ENCODE results near the gene SMAD7. TPM values are rescaled to one million over a fixed set of nuclear protein-coding genes. Genes with fewer than 3 reads are reported as not detected.

The SMAD7 gene
- total RNA-seq, 1 donor from 2014 or later, result 53.6 TPM

DNA sequence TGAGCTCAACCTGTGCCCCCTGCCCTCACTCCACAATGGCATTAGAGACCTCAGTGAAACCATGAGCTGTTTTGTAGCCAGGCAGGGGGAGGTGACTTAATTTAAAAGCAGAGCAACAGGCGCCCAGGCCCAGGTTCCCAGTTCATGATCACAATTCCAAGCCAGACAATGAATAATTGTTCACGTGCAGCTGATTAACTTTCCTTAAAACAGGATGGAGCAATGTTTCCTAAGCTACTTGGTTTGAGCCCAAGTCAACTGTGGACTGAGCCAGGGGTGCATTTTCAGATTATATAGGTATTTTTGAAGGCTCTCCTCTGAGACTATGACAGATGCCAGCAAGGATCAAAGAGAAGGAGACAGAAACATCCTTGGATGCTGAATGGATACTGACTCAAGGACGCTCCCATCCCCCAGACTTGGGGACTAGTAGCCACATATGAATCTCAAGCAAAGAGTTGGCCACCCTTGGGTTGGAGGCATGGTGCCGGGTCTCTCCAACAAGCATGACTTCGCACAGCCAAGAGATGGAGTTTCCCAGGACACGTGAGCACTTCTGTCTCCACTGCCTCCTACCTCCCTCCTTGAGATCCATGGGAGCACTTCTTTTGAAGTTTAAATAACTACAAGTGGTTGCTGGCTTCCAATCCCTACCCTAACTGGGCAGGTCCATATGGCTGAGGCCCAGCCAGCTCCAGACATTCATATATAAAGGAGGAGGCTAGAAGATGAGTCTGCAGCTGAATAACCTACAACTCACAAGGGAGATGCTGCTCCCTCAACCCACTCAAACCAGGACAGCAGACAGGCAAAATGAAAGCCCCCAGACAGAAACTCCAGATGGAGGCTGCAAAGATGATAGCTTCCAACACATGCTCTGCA is 12.7 kb downstream of the SMAD7 start:
- no peak for DNase-seq (ENCODE audit: extremely low spot score, unreplicated experiment)
- Mint-ChIP-seq H3K4me1 (ENCODE audit: unreplicated experiment) (peaks cover 91% of the 10 kb centered on the region), H3K36me3 (ENCODE audit: unreplicated experiment) (peaks cover 35% of the 10 kb centered on the region), H3K27me3 (ENCODE audit: unreplicated experiment) (no peaks in the 10 kb centered on the region), H3K4me3 (ENCODE audit: unreplicated experiment) (peak overlapping the region; percentile 14), H3K27ac (ENCODE audit: unreplicated experiment) (peak overlapping the region; percentile 54), H3K9me3 (ENCODE audit: unreplicated experiment) (no peaks in the 10 kb centered on the region)
- TF ChIP-seq, protein P1, sequence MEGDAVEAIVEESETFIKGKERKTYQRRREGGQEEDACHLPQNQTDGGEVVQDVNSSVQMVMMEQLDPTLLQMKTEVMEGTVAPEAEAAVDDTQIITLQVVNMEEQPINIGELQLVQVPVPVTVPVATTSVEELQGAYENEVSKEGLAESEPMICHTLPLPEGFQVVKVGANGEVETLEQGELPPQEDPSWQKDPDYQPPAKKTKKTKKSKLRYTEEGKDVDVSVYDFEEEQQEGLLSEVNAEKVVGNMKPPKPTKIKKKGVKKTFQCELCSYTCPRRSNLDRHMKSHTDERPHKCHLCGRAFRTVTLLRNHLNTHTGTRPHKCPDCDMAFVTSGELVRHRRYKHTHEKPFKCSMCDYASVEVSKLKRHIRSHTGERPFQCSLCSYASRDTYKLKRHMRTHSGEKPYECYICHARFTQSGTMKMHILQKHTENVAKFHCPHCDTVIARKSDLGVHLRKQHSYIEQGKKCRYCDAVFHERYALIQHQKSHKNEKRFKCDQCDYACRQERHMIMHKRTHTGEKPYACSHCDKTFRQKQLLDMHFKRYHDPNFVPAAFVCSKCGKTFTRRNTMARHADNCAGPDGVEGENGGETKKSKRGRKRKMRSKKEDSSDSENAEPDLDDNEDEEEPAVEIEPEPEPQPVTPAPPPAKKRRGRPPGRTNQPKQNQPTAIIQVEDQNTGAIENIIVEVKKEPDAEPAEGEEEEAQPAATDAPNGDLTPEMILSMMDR (IDR thresholded peaks at IDR 0.05), result no peak

DNA sequence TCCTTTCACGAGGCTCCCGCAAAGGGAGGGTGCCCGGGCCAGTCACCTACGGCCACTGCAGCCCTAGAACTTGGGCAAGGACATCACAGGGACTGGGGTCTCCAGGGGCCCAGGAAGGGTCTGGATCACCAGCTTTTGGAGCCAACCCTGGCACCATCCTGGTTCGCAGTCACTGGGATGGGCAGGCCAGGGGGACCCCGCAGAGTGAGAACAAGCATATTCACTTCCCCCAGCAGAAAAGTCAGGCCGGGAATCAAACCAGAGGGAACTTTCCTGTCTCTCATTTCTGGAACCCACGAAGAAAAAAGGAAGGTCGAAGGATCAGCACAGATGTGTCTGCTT is 15.4 kb downstream of the SMAD7 start:
- TF ChIP-seq, protein P1 (IDR thresholded peaks at IDR 0.05), result no peak
- Mint-ChIP-seq H3K4me3 (ENCODE audit: unreplicated experiment) (no peak overlapping the region), H3K27me3 (ENCODE audit: unreplicated experiment) (no peaks in the 10 kb centered on the region), H3K27ac (ENCODE audit: unreplicated experiment) (peak overlapping the region; percentile 97), H3K36me3 (ENCODE audit: unreplicated experiment) (peaks cover 25% of the 10 kb centered on the region), H3K4me1 (ENCODE audit: unreplicated experiment) (peaks cover 91% of the 10 kb centered on the region), H3K9me3 (ENCODE audit: unreplicated experiment) (no peaks in the 10 kb centered on the region)
- DNase-seq (ENCODE audit: extremely low spot score, unreplicated experiment), result no peak

DNA sequence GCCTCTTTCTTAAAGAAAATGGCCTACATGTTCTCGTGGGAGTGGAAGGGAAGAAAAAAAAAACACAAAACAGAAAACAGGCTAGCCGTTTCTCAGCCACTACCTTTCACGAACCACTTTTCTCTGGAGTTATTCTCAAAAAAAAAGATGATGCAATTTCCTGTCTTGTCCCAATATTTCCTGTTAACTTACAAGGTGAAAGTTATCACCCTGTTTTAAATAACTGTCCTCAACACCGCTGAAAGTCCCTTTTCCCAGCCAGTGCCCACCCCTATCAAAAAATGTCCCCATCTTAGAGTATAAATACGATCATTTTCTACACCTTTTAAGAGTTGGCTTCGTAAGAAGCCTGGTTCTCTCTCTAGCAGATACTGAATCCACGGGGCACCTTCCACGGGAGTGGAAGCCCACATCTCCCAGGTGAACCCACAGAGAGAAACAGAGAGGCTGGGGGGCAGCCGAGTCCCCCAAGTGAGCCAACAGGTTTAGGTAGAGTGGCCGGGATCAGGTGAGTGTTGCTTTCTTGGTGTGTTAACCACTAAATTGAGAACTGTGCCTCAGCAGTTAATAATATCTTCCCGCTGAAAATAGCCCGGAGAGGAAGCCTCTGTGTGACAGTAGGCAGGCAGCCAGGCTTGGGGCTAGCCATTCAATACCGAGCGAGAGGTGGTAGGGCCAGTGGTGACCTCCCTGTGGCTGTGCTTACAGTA is 15.9 kb downstream of the SMAD7 start:
- H3K27ac Mint-ChIP-seq (ENCODE audit: unreplicated experiment), result peak overlapping the region; percentile 97
- H3K4me1 Mint-ChIP-seq (ENCODE audit: unreplicated experiment), result peaks cover 91% of the 10 kb centered on the region
- H3K36me3 Mint-ChIP-seq (ENCODE audit: unreplicated experiment), result peaks cover 25% of the 10 kb centered on the region
- DNase-seq (ENCODE audit: extremely low spot score, unreplicated experiment), result no peak
- H3K4me3 Mint-ChIP-seq (ENCODE audit: unreplicated experiment), result peak overlapping the region; percentile 51
- TF ChIP-seq, protein P1 (IDR thresholded peaks at IDR 0.05), result no peak
- H3K9me3 Mint-ChIP-seq (ENCODE audit: unreplicated experiment), result no peaks in the 10 kb centered on the region
- H3K27me3 Mint-ChIP-seq (ENCODE audit: unreplicated experiment), result no peaks in the 10 kb centered on the region

DNA sequence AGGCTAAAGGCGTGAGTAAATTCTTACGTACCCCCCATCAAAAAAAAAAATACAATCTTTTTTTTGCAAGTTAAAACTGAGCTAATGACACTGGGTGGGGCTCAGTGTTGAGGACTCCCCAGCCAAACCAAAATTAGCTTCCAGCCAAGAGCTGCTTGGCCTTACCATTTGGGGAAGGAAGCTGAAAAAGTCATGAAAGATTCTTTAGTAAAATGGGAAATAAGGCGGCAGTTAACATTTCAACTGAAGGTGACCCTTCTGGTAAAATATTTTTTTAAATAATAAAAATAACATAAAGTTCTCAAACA is 16.4 kb downstream of the SMAD7 start:
- TF ChIP-seq, protein P1 (IDR thresholded peaks at IDR 0.05), result no peak
- Mint-ChIP-seq H3K36me3 (ENCODE audit: unreplicated experiment) (peaks cover 25% of the 10 kb centered on the region), H3K27me3 (ENCODE audit: unreplicated experiment) (no peaks in the 10 kb centered on the region), H3K9me3 (ENCODE audit: unreplicated experiment) (no peaks in the 10 kb centered on the region), H3K4me3 (ENCODE audit: unreplicated experiment) (peak overlapping the region; percentile 26), H3K27ac (ENCODE audit: unreplicated experiment) (peak overlapping the region; percentile 97), H3K4me1 (ENCODE audit: unreplicated experiment) (peaks cover 91% of the 10 kb centered on the region)
- DNase-seq (ENCODE audit: extremely low spot score, unreplicated experiment), result no peak
